Measurements from ENCODE around the gene CRYGD. TPM values are rescaled to one million over a fixed set of nuclear protein-coding genes. Genes with fewer than 3 reads are reported as not detected.
"Not testable (repeated sequence)": the region's sequence is repeated elsewhere in the genome, so short reads cannot be mapped to it uniquely, and the experiment has no call there.

CRYGD gene
- total RNA-seq, 4 donors from 2014 or later: not detected

- Histone ChIP-seq H3K27me3 (no peaks in the 10 kb centered on the region), H3K27ac (no peak overlapping the region), H3K9me3 (no peaks in the 10 kb centered on the region), H3K36me3 (no peaks in the 10 kb centered on the region), H3K4me1 (no peaks in the 10 kb centered on the region), H3K4me3 (replicated peaks in 1 of 3) (no peak overlapping the region)
- no peak for TF ChIP-seq CTCF (IDR thresholded peaks at IDR 0.05)
- TF ChIP-seq POLR2A (IDR thresholded peaks at IDR 0.05): no peak
- DNase-seq: no peak
- intact Hi-C loops (cut with DNase I): no loop called here
Measured at GRCh38 chr2:208147008-208147407, 22.7 kb upstream of the CRYGD start.

- intact Hi-C loops (cut with DNase I): no loop called here
- no peaks in the 10 kb centered on the region for H3K4me1 ChIP-seq
- DNase-seq: no peak
- no peaks in the 10 kb centered on the region for H3K9me3 ChIP-seq
- H3K36me3 ChIP-seq: no peaks in the 10 kb centered on the region
- no peak within 1 kb of the TSS for H3K27ac ChIP-seq
- no peak within 1 kb of the TSS for H3K4me3 ChIP-seq (replicated peaks in 1 of 3)
- 53 to 77% methylated on average over 6 of the region's 6 CpGs for WGBS, 2 donors
- no peak for TF ChIP-seq POLR2A (IDR thresholded peaks at IDR 0.05)
- no peak for TF ChIP-seq CTCF (IDR thresholded peaks at IDR 0.05)
- H3K27me3 ChIP-seq: no peaks in the 10 kb centered on the region
Measured at GRCh38 chr2:208146006-208146405, 21.7 kb upstream of the CRYGD start, which contains the start of gene CRYGB. TSS of gene CRYGB (minus strand) at chr2:208146158. CDS start at chr2:208146120, 38 bp downstream.

DNA sequence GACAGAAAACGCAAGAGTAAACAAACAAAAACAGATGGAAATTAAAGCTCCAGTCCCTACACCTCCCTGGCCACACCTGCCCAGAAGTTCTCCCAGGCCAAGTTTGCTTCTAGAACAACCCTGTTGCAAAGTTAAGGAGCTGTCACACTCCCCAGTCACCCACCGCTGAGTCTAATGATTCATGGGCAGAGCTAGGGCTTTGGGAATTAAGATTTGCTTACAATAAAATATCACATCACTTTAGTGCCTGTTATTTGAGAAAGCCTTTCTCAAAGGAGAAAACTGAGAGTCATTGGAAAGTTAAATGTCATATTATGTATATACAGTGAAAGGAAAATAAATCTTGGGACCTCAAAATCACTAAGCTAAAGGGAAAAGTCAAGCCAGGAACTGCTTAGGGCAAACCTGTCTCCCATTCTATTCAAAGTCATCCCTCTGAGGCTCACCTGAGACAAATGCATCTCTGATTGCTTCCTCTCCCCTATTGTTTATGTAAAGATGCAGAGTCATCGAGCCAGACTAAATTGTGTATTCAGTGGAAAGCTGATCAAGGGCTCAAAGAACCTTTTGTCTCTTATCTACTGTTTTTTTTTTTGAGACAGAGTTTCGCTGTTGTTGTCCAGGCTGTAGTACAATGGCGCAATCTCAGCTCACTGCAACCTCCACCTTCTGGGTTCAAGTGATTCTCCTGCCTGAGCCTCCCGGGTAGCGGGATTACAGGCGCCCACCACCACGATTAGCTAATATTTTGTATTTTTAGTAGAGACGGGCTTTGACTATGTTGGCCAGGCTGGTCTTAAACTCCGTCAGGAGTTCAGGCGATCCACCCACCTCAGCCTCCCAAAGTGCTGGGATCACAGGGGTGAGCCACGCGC, 18.8 kb upstream of the CRYGD start:
- intact Hi-C loops (cut with DNase I): no loop called here
- WGBS, 2 donors: 42 to 70% methylated on average over 8 to 14 of the region's 14 CpGs
- Histone ChIP-seq H3K9me3 (no peaks in the 10 kb centered on the region), H3K27ac (no peak overlapping the region), H3K36me3 (no peaks in the 10 kb centered on the region), H3K27me3 (no peaks in the 10 kb centered on the region), H3K4me3 (replicated peaks in 1 of 3) (no peak overlapping the region), H3K4me1 (no peaks in the 10 kb centered on the region)
- TF ChIP-seq CTCF (IDR thresholded peaks at IDR 0.05): no peak
- TF ChIP-seq POLR2A (IDR thresholded peaks at IDR 0.05): no peak
- DNase-seq: no peak

DNA sequence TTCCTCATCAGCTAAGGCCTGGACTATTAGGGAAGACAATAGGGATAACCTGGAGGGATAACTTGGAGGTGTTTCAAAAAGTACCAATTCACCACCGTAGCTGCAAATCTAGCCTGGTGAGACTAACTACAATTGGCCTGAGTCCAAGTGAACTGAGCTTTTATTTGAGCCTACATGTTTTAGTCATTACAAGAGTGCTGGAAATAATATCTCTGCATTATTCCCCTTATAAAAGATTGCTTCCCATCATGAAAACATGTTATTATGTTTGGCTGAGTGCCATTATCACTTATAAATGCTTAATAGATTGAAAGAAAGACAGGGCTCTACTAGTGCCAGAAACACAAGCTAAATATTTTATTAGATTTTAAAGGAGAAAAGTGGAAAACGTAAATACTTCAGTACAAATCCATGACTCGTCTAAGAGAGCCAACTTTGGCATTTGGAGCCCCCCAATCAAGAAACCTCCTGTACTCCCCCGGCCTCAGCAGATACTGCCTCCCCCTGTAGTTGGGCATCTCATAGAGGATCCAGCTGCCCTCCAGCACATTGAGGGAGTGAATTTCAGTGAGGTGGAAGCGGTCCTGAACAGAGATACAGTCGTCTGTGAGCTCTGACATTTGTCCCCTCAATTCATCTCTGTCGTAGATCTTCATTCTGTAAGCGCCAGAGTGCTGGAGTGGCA, 18.1 kb upstream of the CRYGD start:
- WGBS, 2 donors: 46 to 55% methylated on average over 8 of the region's 8 CpGs
- Histone ChIP-seq H3K4me1 (no peaks in the 10 kb centered on the region), H3K27ac (no peak overlapping the region), H3K36me3 (no peaks in the 10 kb centered on the region), H3K27me3 (no peaks in the 10 kb centered on the region), H3K4me3 (replicated peaks in 1 of 3) (no peak overlapping the region), H3K9me3 (no peaks in the 10 kb centered on the region)
- intact Hi-C loops (cut with DNase I): no loop called here
- DNase-seq: no peak
- no peak for TF ChIP-seq CTCF (IDR thresholded peaks at IDR 0.05)
- no peak for TF ChIP-seq POLR2A (IDR thresholded peaks at IDR 0.05)

- DNase-seq: no peak
- no peaks in the 10 kb centered on the region for H3K27me3 ChIP-seq
- WGBS, 2 donors: 91 to 92% methylated on average over 18 of the region's 18 CpGs
- H3K4me1 ChIP-seq: no peaks in the 10 kb centered on the region
- no peak overlapping the region for H3K4me3 ChIP-seq (replicated peaks in 1 of 3)
- no peaks in the 10 kb centered on the region for H3K9me3 ChIP-seq
- no peaks in the 10 kb centered on the region for H3K36me3 ChIP-seq
- intact Hi-C loops (cut with DNase I): no loop called here
- TF ChIP-seq CTCF (IDR thresholded peaks at IDR 0.05) (no peak), POLR2A (IDR thresholded peaks at IDR 0.05) (no peak)
- H3K27ac ChIP-seq: no peak overlapping the region
Measured at GRCh38 chr2:208139447-208139846, 15.1 kb upstream of the CRYGD start.

GRCh38 chr2:208138334-208138733, 14.0 kb upstream of the CRYGD start:
- H3K9me3 ChIP-seq; H3K36me3 ChIP-seq; H3K4me1 ChIP-seq; H3K27ac ChIP-seq; H3K27me3 ChIP-seq; DNase-seq; intact Hi-C loops (cut with DNase I); H3K4me3 ChIP-seq (replicated peaks in 1 of 3): not testable (repeated sequence)
- 94 to 95% methylated on average over 7 of the region's 7 CpGs for WGBS, 2 donors

All from thyroid gland (tissue), 4 donors.